ENCODE data around the gene SP5.
"Not testable (repeated sequence)": the region's sequence is repeated elsewhere in the genome, so short reads cannot be mapped to it uniquely, and the experiment has no call there.

SP5 gene

DNA sequence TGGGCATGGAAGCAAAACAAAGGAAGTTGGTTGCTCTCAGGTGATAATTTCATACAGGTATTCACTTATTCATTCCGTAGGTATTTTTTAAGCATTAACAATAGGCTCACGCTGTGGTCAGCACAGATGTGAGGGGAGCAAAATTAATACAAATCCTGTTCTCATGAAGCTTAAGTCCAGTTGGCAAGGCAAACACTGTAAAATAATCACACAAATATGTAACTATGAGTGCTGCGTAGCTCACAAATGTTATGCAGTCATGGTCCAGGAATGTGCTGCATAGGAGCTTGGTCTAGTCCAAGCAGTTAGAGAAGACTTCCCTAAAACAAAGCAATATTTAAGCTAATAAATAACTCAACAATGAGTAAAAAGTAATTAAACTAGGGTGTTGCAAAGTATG lies 23.9 kb downstream of the SP5 start:
- DNase-seq (ENCODE audit: low spot score) = no peak

GRCh38 chr2:170739507-170740046 lies 24.4 kb downstream of the SP5 start:
- no peak for DNase-seq (ENCODE audit: low spot score)

DNA sequence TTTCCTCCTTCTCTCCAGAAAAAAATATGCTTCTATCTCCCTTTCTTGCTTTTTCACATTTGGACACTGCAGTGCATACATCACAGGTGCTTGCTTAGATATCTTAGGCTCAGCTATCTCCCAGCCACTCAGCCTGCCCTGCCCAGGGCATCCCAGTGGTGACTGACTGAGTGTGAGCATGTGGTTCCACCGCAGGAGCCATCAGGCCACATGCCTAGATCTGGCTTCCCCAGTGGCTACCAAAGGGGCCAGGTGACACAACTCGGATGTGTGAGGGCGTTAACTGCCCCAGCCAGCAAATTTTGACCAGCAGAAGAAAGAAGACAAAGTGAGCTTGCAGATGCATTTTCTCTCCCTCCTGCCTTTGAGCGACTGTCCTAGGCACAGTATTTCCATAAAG lies 25.5 kb downstream of the SP5 start:
- no peak for DNase-seq (ENCODE audit: low spot score)

DNA sequence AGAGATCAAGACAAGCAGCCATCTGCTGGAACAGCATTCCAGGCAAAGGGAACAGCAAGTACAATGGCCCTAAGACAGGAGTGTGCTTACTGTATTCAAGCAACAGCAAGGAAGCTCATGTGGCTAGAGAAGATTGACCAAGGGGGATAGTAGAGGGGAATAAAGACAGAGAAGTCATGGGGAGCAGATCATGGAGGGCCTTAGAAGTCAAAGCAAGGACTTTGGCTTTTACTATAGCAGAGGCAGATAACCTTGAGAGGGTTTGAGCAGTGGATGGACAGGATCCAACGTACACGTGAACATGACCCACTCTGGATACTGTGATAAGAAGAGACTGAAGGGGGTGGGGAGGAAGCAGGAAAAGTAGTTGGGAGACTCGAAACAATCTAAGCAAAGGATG lies 26.9 kb downstream of the SP5 start:
- no peak for DNase-seq (ENCODE audit: low spot score)

DNA sequence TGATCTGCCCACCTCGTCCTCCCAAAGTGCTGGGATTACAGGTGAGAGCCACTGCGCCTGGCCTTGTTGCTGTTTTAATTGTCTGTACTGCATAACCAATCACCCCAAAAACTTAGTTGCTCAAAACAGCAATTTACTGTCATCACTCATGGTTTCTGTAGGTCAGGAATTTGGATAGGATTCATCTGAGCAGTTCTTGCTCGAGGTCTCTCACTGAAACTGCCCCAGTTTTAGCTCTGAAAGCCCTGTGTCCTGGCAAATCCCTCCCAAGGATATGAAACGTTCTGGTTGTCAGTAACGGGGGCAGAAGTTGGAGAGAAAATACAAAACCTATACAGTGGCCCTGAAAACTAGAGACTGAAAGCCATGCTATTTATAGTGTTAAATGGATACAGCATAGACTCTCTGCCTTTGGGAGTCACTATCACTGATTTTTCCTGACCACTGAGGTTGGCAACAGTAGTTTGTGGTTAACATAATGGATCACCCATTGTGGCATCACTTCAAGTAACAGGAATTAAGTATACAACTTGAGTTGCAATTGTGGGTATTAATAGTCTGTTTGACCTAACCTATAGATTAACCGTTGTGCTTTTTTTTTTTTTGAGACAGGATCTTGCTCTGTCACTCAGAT lies 27.9 kb downstream of the SP5 start:
- DNase-seq (ENCODE audit: low spot score) = no peak

DNA sequence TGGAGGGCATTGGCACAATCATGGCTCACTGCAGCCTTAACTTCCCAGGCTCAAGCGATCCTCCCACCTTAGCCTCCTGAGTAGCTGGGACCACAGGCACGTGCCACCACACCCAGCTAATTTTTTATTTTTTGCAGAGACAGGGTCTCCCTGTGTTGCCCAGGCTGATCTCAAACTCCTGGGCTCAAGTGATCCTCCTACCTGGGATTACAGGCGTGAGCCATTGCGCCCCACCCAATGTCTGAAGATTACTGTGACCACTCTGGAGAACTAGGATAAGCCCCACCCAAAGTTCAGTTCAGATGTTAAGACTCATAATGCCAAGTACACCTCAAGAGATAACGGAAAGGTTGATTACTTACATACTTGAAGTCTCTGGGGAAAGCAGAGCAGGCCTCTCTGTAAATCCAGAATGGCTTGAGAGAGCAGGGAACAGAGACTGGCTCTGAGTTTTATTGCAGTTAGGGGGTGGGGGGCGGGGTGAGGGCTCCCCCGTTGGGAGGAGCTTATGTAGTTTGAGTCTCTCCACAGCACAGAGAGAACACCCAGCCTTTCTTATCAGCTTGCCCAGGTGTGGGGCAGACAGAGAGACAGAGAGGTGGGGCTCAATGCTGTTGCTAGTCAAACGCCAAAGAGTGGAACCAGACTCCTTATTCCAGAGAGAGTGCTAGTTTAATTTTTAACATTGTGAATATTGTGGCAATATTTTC lies 28.5 kb downstream of the SP5 start:
- no peak for DNase-seq (ENCODE audit: low spot score)

- no peak for DNase-seq (ENCODE audit: low spot score)
Measured at GRCh38 chr2:170744248-170745002, 29.3 kb downstream of the SP5 start.

DNA sequence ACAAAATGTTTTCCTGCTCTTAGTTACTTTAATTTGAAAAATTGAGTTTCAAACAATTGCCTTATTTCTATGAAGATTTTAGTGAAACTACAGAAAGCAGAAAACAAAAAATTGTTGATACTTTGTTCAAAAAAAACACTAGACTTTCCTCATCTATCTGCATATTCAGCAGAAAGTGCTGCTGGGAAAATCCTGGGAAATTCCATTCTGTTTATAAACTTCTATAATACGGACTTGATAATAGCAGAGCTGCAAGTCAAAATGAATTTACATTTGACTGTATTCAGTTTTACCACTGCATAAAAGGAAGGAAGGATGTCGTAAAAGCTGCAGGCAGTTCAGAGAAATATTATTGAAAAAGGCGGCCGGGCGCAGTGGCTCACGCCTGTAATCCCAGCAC lies 30.2 kb downstream of the SP5 start:
- no peak for DNase-seq (ENCODE audit: low spot score)

DNA sequence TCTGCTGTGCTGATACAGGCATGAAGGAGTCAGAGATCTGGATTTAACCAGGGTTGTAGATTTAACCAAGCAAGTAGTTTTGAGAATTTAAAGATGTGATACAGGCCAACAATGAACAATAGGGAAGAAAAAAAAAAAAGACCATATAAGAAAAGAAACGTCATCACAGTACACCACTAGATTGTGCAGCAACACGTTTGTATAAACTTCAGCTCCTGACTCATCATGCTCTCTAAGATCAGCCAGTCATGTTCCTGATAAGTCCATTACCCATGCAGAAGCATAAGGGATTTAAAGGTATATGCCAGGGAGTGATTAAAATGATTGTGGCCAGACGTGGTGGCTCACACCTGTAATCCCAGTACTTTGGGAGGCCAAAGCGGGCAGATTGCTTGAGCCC lies 32.8 kb downstream of the SP5 start:
- DNase-seq (ENCODE audit: low spot score) = no peak

DNA sequence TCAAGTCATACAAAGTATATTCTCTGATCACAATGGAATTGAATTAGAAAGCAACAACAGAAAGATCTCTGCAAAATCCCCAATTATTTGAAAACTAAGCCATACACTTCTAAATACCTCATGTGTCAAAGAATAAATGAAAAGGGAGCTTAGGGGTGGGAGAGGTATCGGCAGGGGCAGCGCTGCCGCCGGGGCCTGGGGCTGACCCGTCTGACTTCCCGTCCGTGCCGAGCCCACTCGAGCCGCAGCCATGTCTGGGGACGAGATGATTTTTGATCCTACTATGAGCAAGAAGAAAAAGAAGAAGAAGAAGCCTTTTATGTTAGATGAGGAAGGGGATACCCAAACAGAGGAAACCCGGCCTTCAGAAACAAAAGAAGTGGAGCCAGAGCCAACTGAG lies 36.4 kb downstream of the SP5 start:
- DNase-seq (ENCODE audit: low spot score) = not testable (repeated sequence)

DNA sequence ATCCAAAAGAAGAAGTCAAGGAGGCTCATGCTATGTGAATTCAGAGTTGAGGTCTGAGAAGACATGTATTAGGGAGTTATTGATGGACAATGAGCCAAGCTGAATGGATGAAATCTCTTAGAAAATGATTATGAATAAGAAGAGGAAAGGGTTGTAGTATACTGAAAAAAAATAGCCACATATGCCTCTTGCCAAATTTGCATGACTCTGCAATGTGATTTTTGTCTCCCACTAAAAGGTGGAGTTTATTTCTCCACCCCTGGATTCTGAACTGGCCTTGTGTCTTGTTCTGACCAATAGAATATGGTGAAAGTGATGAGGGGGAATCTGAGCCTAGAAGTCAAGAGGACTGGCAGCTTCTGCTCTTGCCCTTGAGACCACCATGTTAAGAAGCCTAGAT lies 46.4 kb downstream of the SP5 start:
- DNase-seq (ENCODE audit: low spot score) = no peak

DNA sequence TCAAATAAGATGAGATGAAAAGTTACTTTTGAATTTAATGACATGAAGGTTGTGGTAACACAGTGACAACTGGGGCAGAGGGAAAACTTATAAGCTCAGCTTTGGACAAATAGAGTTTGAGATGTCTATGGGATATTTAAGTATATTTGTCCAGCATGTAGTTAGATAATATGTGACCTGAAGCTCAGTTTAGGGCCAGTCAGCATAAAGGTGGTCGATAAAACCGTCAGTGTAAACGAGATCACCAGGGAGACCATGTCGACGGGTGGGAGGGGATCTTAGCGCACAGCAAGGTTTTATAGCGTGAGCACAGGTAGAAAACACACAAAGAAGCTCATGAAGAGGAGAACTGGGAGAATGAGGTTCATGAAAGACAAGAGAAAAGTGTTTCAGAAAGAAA lies 47.6 kb downstream of the SP5 start:
- DNase-seq (ENCODE audit: low spot score) = no peak

DNA sequence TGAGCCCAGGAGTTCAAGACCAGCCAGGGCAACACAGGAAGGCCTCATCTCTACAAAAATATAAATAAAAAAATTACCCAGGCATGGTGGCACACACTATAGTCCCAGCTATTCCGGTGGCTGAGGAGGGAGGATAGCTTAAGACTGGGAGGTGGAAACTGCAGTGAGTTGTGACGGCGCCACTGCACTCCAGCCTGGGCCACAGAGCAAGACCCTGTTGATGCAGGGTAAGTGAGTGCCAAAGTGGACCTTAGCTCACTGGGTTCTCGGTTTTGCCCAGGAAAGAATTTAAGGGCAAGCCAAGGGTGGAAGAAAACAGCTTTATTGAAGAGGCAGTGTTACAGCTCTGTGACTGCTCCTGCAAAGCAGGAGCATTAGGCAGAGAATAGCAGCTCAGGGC lies 48.1 kb downstream of the SP5 start:
- no peak for DNase-seq (ENCODE audit: low spot score)

DNA sequence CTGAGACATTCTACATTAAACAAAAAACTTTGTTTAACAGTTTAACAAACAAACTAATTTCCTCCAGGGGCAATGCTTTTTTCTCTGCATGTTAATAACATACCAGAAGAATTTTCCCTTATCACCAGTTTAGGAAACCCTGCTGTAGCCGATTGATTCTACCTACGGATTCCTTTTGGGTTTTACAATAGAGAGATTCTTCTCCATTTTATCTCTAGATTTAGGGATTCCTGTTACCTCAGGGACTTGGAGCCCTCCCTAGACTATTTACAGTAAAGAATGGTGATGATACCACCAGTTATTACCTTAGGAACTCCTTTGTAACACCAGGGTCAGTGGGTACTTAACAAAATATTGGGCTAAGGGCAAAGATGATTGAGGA lies 49.7 kb downstream of the SP5 start:
- DNase-seq (ENCODE audit: low spot score) = no peak

- no peak for DNase-seq (ENCODE audit: low spot score)
Measured at GRCh38 chr2:170766693-170767092, 51.6 kb downstream of the SP5 start.
